ENCODE measurements around the gene KCNK13.

The KCNK13 gene

GRCh38 chr14:90027842-90028241, 34.0 kb upstream of the KCNK13 start:
- TF ChIP-seq CTCF (IDR thresholded peaks at IDR 0.05; ENCODE audit: low read depth, low read length, missing control alignments) = no peak
- in situ Hi-C loops (cut with HindIII; ENCODE audit: low pct_ligation_motif_present, low sequenced_read_pairs) = no loop called here
- Histone ChIP-seq H3K27me3 (replicated peaks) (no peaks in the 10 kb centered on the region), H3K27ac (no peak overlapping the region), H3K4me3 (ENCODE audit: low read depth, low read length) (no peak overlapping the region), H3K36me3 (replicated peaks) (peaks cover 14% of the 10 kb centered on the region)
- no peak for DNase-seq

GRCh38 chr14:90034156-90034555, 27.6 kb upstream of the KCNK13 start:
- in situ Hi-C loops (cut with HindIII; ENCODE audit: low pct_ligation_motif_present, low sequenced_read_pairs) = no loop called here
- no peak for TF ChIP-seq CTCF (IDR thresholded peaks at IDR 0.05; ENCODE audit: low read depth, low read length, missing control alignments)
- H3K36me3 ChIP-seq (replicated peaks) = peaks cover 20% of the 10 kb centered on the region
- no peak overlapping the region for H3K27ac ChIP-seq
- H3K4me3 ChIP-seq (ENCODE audit: low read depth, low read length) = no peak overlapping the region
- no peaks in the 10 kb centered on the region for H3K27me3 ChIP-seq (replicated peaks)
- no peak for DNase-seq

- Histone ChIP-seq H3K27ac (no peak overlapping the region), H3K27me3 (replicated peaks) (no peaks in the 10 kb centered on the region), H3K36me3 (replicated peaks) (peaks cover 22% of the 10 kb centered on the region), H3K4me3 (ENCODE audit: low read depth, low read length) (no peak overlapping the region)
- TF ChIP-seq CTCF (IDR thresholded peaks at IDR 0.05; ENCODE audit: low read depth, low read length, missing control alignments) = no peak
- in situ Hi-C loops (cut with HindIII; ENCODE audit: low pct_ligation_motif_present, low sequenced_read_pairs) = no loop called here
- DNase-seq = no peak
Measured at GRCh38 chr14:90034835-90035525, 26.8 kb upstream of the KCNK13 start.

GRCh38 chr14:90039253-90040010, 22.4 kb upstream of the KCNK13 start:
- no peak for DNase-seq
- in situ Hi-C loops (cut with HindIII; ENCODE audit: low pct_ligation_motif_present, low sequenced_read_pairs) = no loop called here
- TF ChIP-seq CTCF (IDR thresholded peaks at IDR 0.05; ENCODE audit: low read depth, low read length, missing control alignments) = no peak
- no peaks in the 10 kb centered on the region for H3K27me3 ChIP-seq (replicated peaks)
- no peak overlapping the region for H3K27ac ChIP-seq
- H3K4me3 ChIP-seq (ENCODE audit: low read depth, low read length) = no peak overlapping the region
- peaks cover 17% of the 10 kb centered on the region for H3K36me3 ChIP-seq (replicated peaks)

GRCh38 chr14:90040411-90040810, 21.4 kb upstream of the KCNK13 start:
- peaks cover 25% of the 10 kb centered on the region for H3K36me3 ChIP-seq (replicated peaks)
- in situ Hi-C loops (cut with HindIII; ENCODE audit: low pct_ligation_motif_present, low sequenced_read_pairs) = no loop called here

More at GRCh38 chr14:90040411-90040810, 21.4 kb upstream of the KCNK13 start:
- Histone ChIP-seq H3K27me3 (replicated peaks) (no peaks in the 10 kb centered on the region), H3K4me3 (ENCODE audit: low read depth, low read length) (no peak overlapping the region), H3K27ac (no peak overlapping the region)
- no peak for DNase-seq
- no peak for TF ChIP-seq CTCF (IDR thresholded peaks at IDR 0.05; ENCODE audit: low read depth, low read length, missing control alignments)
